HL-60 (cell line): ENCODE measurements around the gene STYK1.

Source experiments
- CTCF ChIP-seq: IDR thresholded peaks from one replicate; pipeline ENCODE4 v1.5.1; 2011; ENCODE audit warnings: low read length, control low read depth, inconsistent platforms; ENCODE audit not compliant: insufficient read depth
- POLR2AphosphoS5 ChIP-seq: IDR thresholded peaks from 2 replicates; pipeline ENCODE4 v1.6.1; 2012; ENCODE audit warnings: low read depth
- REST ChIP-seq: IDR thresholded peaks from 2 replicates; pipeline ENCODE4 v1.6.1; 2012; ENCODE audit warnings: low read depth; ENCODE audit not compliant: insufficient replicate concordance

- TF ChIP-seq CTCF: no peak
- no peak for TF ChIP-seq POLR2AphosphoS5
- TF ChIP-seq REST: no peak
These were observed 52.6 kb downstream of the STYK1 start for GRCh38 chr12:10621278-10621677.
